Measurements from ENCODE around the gene ARMC10. TPM values are rescaled to one million over a fixed set of nuclear protein-coding genes. Genes with fewer than 3 reads are reported as not detected.
A peak's percentile ranks its signal among the peaks of the same experiment; 100 is the strongest.

The ARMC10 gene
- total RNA-seq, 2 donors from 2014 or later = 26.4 to 28.4 TPM

GRCh38 chr7:103116511-103116910 lies 41.6 kb downstream of the ARMC10 start:
- intact Hi-C loops (cut with DNase I, micrococcal nuclease) = no loop called here
- DNase-seq (no peak), ATAC-seq (no peak)

GRCh38 chr7:103116991-103117390 lies 42.1 kb downstream of the ARMC10 start:
- ATAC-seq (no peak), DNase-seq (no peak)
- intact Hi-C loops (cut with DNase I, micrococcal nuclease) = no loop called here

GRCh38 chr7:103117465-103117864 lies 42.5 kb downstream of the ARMC10 start:
- ATAC-seq (no peak), DNase-seq (no peak)
- intact Hi-C loops (cut with DNase I, micrococcal nuclease) = no loop called here

- intact Hi-C loops (cut with DNase I, micrococcal nuclease) = no loop called here
- ATAC-seq (no peak), DNase-seq (no peak)
Measured at GRCh38 chr7:103119791-103120291, 44.9 kb downstream of the ARMC10 start.

- DNase-seq (no peak), ATAC-seq (no peak)
- intact Hi-C loops (cut with DNase I, micrococcal nuclease) = no loop called here
Measured at GRCh38 chr7:103120362-103120761, 45.4 kb downstream of the ARMC10 start.

- peak; percentile 90 for ATAC-seq
- intact Hi-C loops (cut with DNase I, micrococcal nuclease) = no loop called here
- DNase-seq = no peak
Measured at GRCh38 chr7:103121641-103122040, 46.7 kb downstream of the ARMC10 start.

GRCh38 chr7:103123529-103123928 lies 48.6 kb downstream of the ARMC10 start:
- intact Hi-C loops (cut with DNase I, micrococcal nuclease) = no loop called here
- ATAC-seq (no peak), DNase-seq (no peak)

GRCh38 chr7:103124429-103124979 lies 49.6 kb downstream of the ARMC10 start:
- intact Hi-C loops (cut with DNase I, micrococcal nuclease) = no loop called here
- no peak for DNase-seq
- ATAC-seq = peak; percentile 45

- DNase-seq (no peak), ATAC-seq (no peak)
- intact Hi-C loops (cut with DNase I, micrococcal nuclease) = no loop called here
Measured at GRCh38 chr7:103127006-103127405, 52.1 kb downstream of the ARMC10 start.

- peak; percentile 72 for ATAC-seq
- intact Hi-C loops (cut with DNase I, micrococcal nuclease) = no loop called here
- no peak for DNase-seq
Measured at GRCh38 chr7:103129702-103130549, 55.0 kb downstream of the ARMC10 start.

GRCh38 chr7:103130901-103131624 lies 56.1 kb downstream of the ARMC10 start:
- intact Hi-C loops (cut with DNase I, micrococcal nuclease) = no loop called here
- ATAC-seq (peak; percentile 64), DNase-seq (no peak)

GRCh38 chr7:103132995-103133688 lies 58.2 kb downstream of the ARMC10 start:
- DNase-seq = no peak

GRCh38 chr7:103134836-103135554 lies 60.1 kb downstream of the ARMC10 start:
- intact Hi-C loops (cut with DNase I, micrococcal nuclease) = no loop called here

More at GRCh38 chr7:103132995-103133688, 58.2 kb downstream of the ARMC10 start:
- intact Hi-C loops (cut with DNase I, micrococcal nuclease) = no loop called here
- ATAC-seq = no peak

GRCh38 chr7:103140061-103140460 lies 65.1 kb downstream of the ARMC10 start:
- DNase-seq (no peak), ATAC-seq (no peak)
- intact Hi-C loops (cut with DNase I, micrococcal nuclease) = no loop called here

More at GRCh38 chr7:103134836-103135554, 60.1 kb downstream of the ARMC10 start:
- no peak for ATAC-seq
- DNase-seq = no peak

GRCh38 chr7:103140685-103141084 lies 65.7 kb downstream of the ARMC10 start:
- DNase-seq = no peak
- ATAC-seq = no peak
- intact Hi-C loops (cut with DNase I, micrococcal nuclease) = no loop called here

GRCh38 chr7:103141753-103142404 lies 66.9 kb downstream of the ARMC10 start:
- ATAC-seq (peak; percentile 54), DNase-seq (no peak)
- intact Hi-C loops (cut with DNase I, micrococcal nuclease) = no loop called here

- intact Hi-C loops (cut with DNase I, micrococcal nuclease) = no loop called here
Measured at GRCh38 chr7:103142494-103142893, 67.6 kb downstream of the ARMC10 start.

GRCh38 chr7:103143868-103144267 lies 68.9 kb downstream of the ARMC10 start:
- ATAC-seq (peak; percentile 72), DNase-seq (peak; percentile 55 to 59)
- intact Hi-C loops (cut with DNase I, micrococcal nuclease) = no loop called here

More at GRCh38 chr7:103142494-103142893, 67.6 kb downstream of the ARMC10 start:
- DNase-seq (no peak), ATAC-seq (no peak)
